ENCODE results near the gene EMD. TPM values are rescaled to one million over a fixed set of nuclear protein-coding genes. Genes with fewer than 3 reads are reported as not detected.

The EMD gene
- polyA plus RNA-seq, 1 of the 3 experiments (the other 2 are of a cell fraction): 68.0 TPM

GRCh38 chrX:154349359-154349935 lies 29.6 kb upstream of the EMD start:
- no peaks in the 10 kb centered on the region for H3K79me2 ChIP-seq (ENCODE audit: insufficient read depth)
- peaks cover 0 to 5% of the 10 kb centered on the region in 2 experiments; a peak in 1 of 4 replicates for H3K4me1 ChIP-seq (ENCODE audit: control insufficient read depth in 1 of 2, insufficient read depth in 2 of 2, low read depth in 1 of 2, low read length in 1 of 2)
- H2AFZ ChIP-seq (ENCODE audit: low read depth): no peak overlapping the region
- H4K20me1 ChIP-seq (ENCODE audit: insufficient read depth): peaks cover 72% of the 10 kb centered on the region
- H3K4me3 ChIP-seq (ENCODE audit: low read depth in 2 of 2, low read length in 1 of 2): no peak overlapping the region
- CTCF ChIA-PET: no interaction called here
- POLR2A ChIA-PET: no interaction called here
- peaks cover 6 to 51% of the 10 kb centered on the region in 2 experiments for H3K36me3 ChIP-seq (replicated peaks in 1 of 2; ENCODE audit: control insufficient read depth in 1 of 2, insufficient read depth in 2 of 2, low read length in 1 of 2)
- no peaks in the 10 kb centered on the region for H3K9me2 ChIP-seq
- TF ChIP-seq REST (IDR thresholded peaks at IDR 0.05; ENCODE audit: low read depth, low read length) (no peak), IRF3 (IDR thresholded peaks at IDR 0.05; ENCODE audit: low read depth, low read length) (no peak), GATA2 (CRISPR knock-in tag; IDR thresholded peaks at IDR 0.05) (no peak), RFX5 (IDR thresholded peaks at IDR 0.05; ENCODE audit: low read length) (no peak), MAX (IDR thresholded peaks at IDR 0.05; ENCODE audit: low read depth) (no peak), NFIC (IDR thresholded peaks at IDR 0.05; ENCODE audit: borderline replicate concordance) (no peak)
- 69% methylated on average over 8 of the region's 19 CpGs for WGBS (ENCODE audit: low lambda C conversion rate)
- H3K27ac ChIP-seq (ENCODE audit: low read depth in 2 of 2, low read length in 1 of 2): no peak overlapping the region; a peak in 1 of 4 replicates
- no peaks in the 10 kb centered on the region for H3K27me3 ChIP-seq (ENCODE audit: insufficient read depth)
- peaks cover 55% of the 10 kb centered on the region for H3F3A ChIP-seq (replicated peaks; ENCODE audit: insufficient read depth)
- H3K9ac ChIP-seq: no peak overlapping the region
- no peak overlapping the region for H3K4me2 ChIP-seq
- no peaks in the 10 kb centered on the region for H3K9me3 ChIP-seq
- DNase-seq: no peak

- no peaks in the 10 kb centered on the region for H3K9me2 ChIP-seq
- H3K36me3 ChIP-seq (replicated peaks in 1 of 2; ENCODE audit: control insufficient read depth in 1 of 2, insufficient read depth in 2 of 2, low read length in 1 of 2): peaks cover 6 to 53% of the 10 kb centered on the region in 2 experiments
- no peak overlapping the region for H3K4me3 ChIP-seq (ENCODE audit: low read depth in 2 of 2, low read length in 1 of 2)
- no peaks in the 10 kb centered on the region for H3K79me2 ChIP-seq (ENCODE audit: insufficient read depth)
- no peak for DNase-seq
- H2AFZ ChIP-seq (ENCODE audit: low read depth): no peak overlapping the region
- H3K9me3 ChIP-seq: no peaks in the 10 kb centered on the region
- no peak overlapping the region for H3K9ac ChIP-seq
- H3F3A ChIP-seq (replicated peaks; ENCODE audit: insufficient read depth): peaks cover 55% of the 10 kb centered on the region
- H3K4me1 ChIP-seq (ENCODE audit: control insufficient read depth in 1 of 2, insufficient read depth in 2 of 2, low read depth in 1 of 2, low read length in 1 of 2): peaks cover 0 to 5% of the 10 kb centered on the region in 2 experiments; a peak in 1 of 4 replicates
- POLR2A ChIA-PET: no interaction called here
- no peak overlapping the region; a peak in 1 of 4 replicates for H3K27ac ChIP-seq (ENCODE audit: low read depth in 2 of 2, low read length in 1 of 2)
- H3K27me3 ChIP-seq (ENCODE audit: insufficient read depth): no peaks in the 10 kb centered on the region
- peaks cover 77% of the 10 kb centered on the region for H4K20me1 ChIP-seq (ENCODE audit: insufficient read depth)
- WGBS (ENCODE audit: low lambda C conversion rate): 73% methylated on average over 4 of the region's 15 CpGs
- H3K4me2 ChIP-seq: no peak overlapping the region
- TF ChIP-seq TAF1 (IDR thresholded peaks at IDR 0.05; ENCODE audit: borderline replicate concordance, low read depth, low read length) (no peak), SIN3A (IDR thresholded peaks at IDR 0.05; ENCODE audit: borderline replicate concordance, low read depth, low read length) (no peak), POLR2AphosphoS5 (IDR thresholded peaks at IDR 0.05; ENCODE audit: low read depth, low read length) (peak; percentile 23; the same call in 1 of the 2 replicates), NFIC (IDR thresholded peaks at IDR 0.05; ENCODE audit: borderline replicate concordance) (no peak), RAD21 (IDR thresholded peaks at IDR 0.05; ENCODE audit: low read length) (no peak)
- CTCF ChIA-PET: no interaction called here
Measured at GRCh38 chrX:154349979-154350378, 29.1 kb upstream of the EMD start.
